Fibroblast of lung (primary cell): Measurements from ENCODE around the gene APOL3. TPM values are rescaled to one million over a fixed set of nuclear protein-coding genes. Genes with fewer than 3 reads are reported as not detected.
"Not testable (repeated sequence)": the region's sequence is repeated elsewhere in the genome, so short reads cannot be mapped to it uniquely, and the experiment has no call there.

Experiments
- DNase-seq, 2 donors: peaks; one replicate each; pipeline versions ENCODE4 v3.0.0 to v3.0.0-alpha.2; 2010; ENCODE audit warnings: low read depth in 2 of 2
- H2AFZ ChIP-seq: 2 replicates; pipeline ENCODE4 v1.5.1; 2012; ENCODE audit warnings: low read length, control low read depth, inconsistent platforms
- H3K27ac ChIP-seq: 2 replicates; pipeline ENCODE4 v1.5.1; 2011; ENCODE audit warnings: low read length, control low read depth; ENCODE audit not compliant: insufficient read depth
- H3K27me3 ChIP-seq: 2 replicates; pipeline ENCODE4 v1.5.1; 2011; ENCODE audit warnings: mild to moderate bottlenecking, low read length; ENCODE audit not compliant: control insufficient read depth, insufficient read depth
- H3K36me3 ChIP-seq: 2 replicates; pipeline ENCODE4 v1.5.1; 2011; ENCODE audit warnings: low read length; ENCODE audit not compliant: control insufficient read depth, insufficient read depth
- H3K4me1 ChIP-seq: 2 replicates; pipeline ENCODE4 v1.5.1; 2011; ENCODE audit warnings: low read length; ENCODE audit not compliant: control insufficient read depth, insufficient read depth; ENCODE audit errors: extremely low read depth
- H3K4me2 ChIP-seq: 2 replicates; pipeline ENCODE4 v1.5.1; 2011; ENCODE audit warnings: low read length, control low read depth; ENCODE audit not compliant: insufficient read depth; ENCODE audit errors: extremely low read depth
- H3K4me3 ChIP-seq, 4 experiments: fragments of 200-600 bp in 1 of 4; sonication (generic) in 1 of 4; replicated peaks in 1 of 4; 2 replicates each; pipeline ENCODE4 v1.5.1; 2011 to 2016; ENCODE audit warnings: low read length in 4 of 4, low read depth in 3 of 4, mild to moderate bottlenecking in 3 of 4, control low read depth in 2 of 4, inconsistent platforms in 1 of 4, mixed read lengths in 1 of 4; ENCODE audit not compliant: insufficient read depth in 1 of 4; ENCODE audit errors: control extremely low read depth in 1 of 4
- H3K79me2 ChIP-seq: 2 replicates; pipeline ENCODE4 v1.5.1; 2012; ENCODE audit warnings: mild to moderate bottlenecking, low read length, inconsistent platforms; ENCODE audit not compliant: control insufficient read depth, insufficient read depth
- H3K9ac ChIP-seq: 2 replicates; pipeline ENCODE4 v1.5.1; 2011; ENCODE audit warnings: mild to moderate bottlenecking, low read length, control low read depth; ENCODE audit not compliant: insufficient read depth
- H3K9me3 ChIP-seq: 2 replicates; pipeline ENCODE4 v1.5.1; 2012; ENCODE audit warnings: low read depth, low read length; ENCODE audit not compliant: control insufficient read depth, insufficient read depth
- H4K20me1 ChIP-seq: 2 replicates; pipeline ENCODE4 v1.5.1; 2011; ENCODE audit warnings: low read length; ENCODE audit not compliant: control insufficient read depth, insufficient read depth; ENCODE audit errors: extremely low read depth
- CTCF ChIP-seq, 2 donors: IDR thresholded peaks in 1 of 2; conservative IDR thresholded peaks in 1 of 2; 1 replicate in 1 of 2; 2 replicates in 1 of 2; pipeline ENCODE4 v1.5.1; 2011 to 2012; ENCODE audit warnings: low read length in 2 of 2, control low read depth in 1 of 2, inconsistent platforms in 1 of 2, low read depth in 1 of 2, mild to moderate bottlenecking in 1 of 2
- EZH2 ChIP-seq: IDR thresholded peaks from 2 replicates; pipeline ENCODE4 v1.5.1; 2012; ENCODE audit warnings: low read length, control low read depth, mild to moderate bottlenecking; ENCODE audit errors: missing control alignments
- polyA plus RNA-seq, 2 donors: library from polyadenylated mRNA; depleted of rRNA in 1 of 2; stranded (reverse) in 1 of 2; unstranded in 1 of 2; fragments of >200 nt; gene quantifications; 2 replicates each; pipeline ENCODE4 v1.2.1, GENCODE V29; 2011 to 2012; ENCODE audit warnings: missing spikeins in 1 of 2
- total RNA-seq: library from RNA; depleted of rRNA; stranded (reverse); fragments of >200 nt; gene quantifications from 2 replicates; pipeline ENCODE4 v1.2.1, GENCODE V29; 2014

APOL3 gene
- total and polyA plus RNA-seq, 2 donors (not counting 1 experiment from before 2014, with no cell fraction given): 22.5 to 42.3 TPM

DNA sequence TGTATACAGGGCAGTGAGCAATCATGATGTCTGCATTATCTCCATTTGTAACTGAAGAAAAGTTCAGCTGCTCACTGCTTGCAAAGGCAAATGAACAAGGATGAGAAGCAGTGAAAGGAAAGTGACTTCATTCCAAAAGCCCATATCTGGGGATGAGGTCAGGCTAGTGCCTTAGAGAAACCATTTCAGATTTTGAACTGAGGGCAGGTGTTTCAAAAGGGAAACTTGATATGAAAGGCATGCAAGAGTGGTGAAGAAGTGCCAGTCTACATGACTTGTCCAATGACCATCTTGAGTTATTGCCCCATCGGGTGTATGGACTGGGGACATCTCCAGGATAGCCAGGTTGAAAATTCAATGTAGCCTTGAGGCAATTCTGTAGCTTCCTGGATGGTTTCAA is 48.4 kb upstream of the APOL3 start:
- Histone ChIP-seq H2AFZ (no peak overlapping the region), H3K4me3 (no peak overlapping the region), H3K36me3 (no peaks in the 10 kb centered on the region)

GRCh38 chr22:36208162-36208765 is 47.7 kb upstream of the APOL3 start:
- no peak for DNase-seq
- no peak overlapping the region for H3K4me2 ChIP-seq
- no peak overlapping the region for H2AFZ ChIP-seq
- H3K4me1 ChIP-seq: no peaks in the 10 kb centered on the region
- no peak overlapping the region for H3K9ac ChIP-seq
- H3K79me2 ChIP-seq: no peaks in the 10 kb centered on the region
- no peak overlapping the region for H3K27ac ChIP-seq
- no peaks in the 10 kb centered on the region for H3K9me3 ChIP-seq
- H3K36me3 ChIP-seq: no peaks in the 10 kb centered on the region
- H4K20me1 ChIP-seq: no peaks in the 10 kb centered on the region
- H3K4me3 ChIP-seq: no peak overlapping the region
- H3K27me3 ChIP-seq: peaks cover 11% of the 10 kb centered on the region
- no peak for TF ChIP-seq EZH2

More for the DNA sequence above, 48.4 kb upstream of the APOL3 start:
- H3K4me2 ChIP-seq: no peak overlapping the region
- no peaks in the 10 kb centered on the region for H3K79me2 ChIP-seq
- H3K4me1 ChIP-seq: no peaks in the 10 kb centered on the region
- no peak overlapping the region for H3K27ac ChIP-seq
- no peaks in the 10 kb centered on the region for H4K20me1 ChIP-seq
- peaks cover 15% of the 10 kb centered on the region for H3K27me3 ChIP-seq
- no peak overlapping the region for H3K9ac ChIP-seq
- DNase-seq: no peak
- TF ChIP-seq EZH2: no peak
- no peak for TF ChIP-seq CTCF (conservative IDR thresholded peaks at IDR 0.05 in 1 of 2, IDR thresholded peaks at IDR 0.05 in 1 of 2; ENCODE audit: low read depth in 1 of 2, low read length in 2 of 2)
- H3K9me3 ChIP-seq: no peaks in the 10 kb centered on the region

DNA sequence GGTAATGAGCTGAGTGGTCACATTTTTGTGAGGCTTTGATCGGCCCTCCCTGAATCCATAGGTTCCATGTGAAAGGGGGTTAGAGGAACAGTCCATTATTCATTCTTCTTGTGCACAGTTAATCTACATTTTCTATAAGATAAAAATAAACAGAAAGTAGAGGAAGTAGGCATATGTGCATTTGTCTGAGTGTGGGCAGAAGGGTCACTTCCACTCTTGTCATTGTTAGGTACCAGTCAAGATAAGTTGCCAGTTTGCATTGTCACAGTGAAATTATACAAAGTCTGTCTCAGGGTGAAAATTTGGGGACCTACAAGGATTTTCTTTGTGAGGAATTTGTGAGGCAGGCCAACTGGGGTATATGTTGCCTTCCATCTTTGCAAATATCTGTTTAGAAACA is 45.7 kb upstream of the APOL3 start:
- Histone ChIP-seq H3K27me3 (peaks cover 3% of the 10 kb centered on the region), H3K9me3 (no peaks in the 10 kb centered on the region), H4K20me1 (no peaks in the 10 kb centered on the region), H3K9ac (no peak overlapping the region), H3K36me3 (no peaks in the 10 kb centered on the region), H3K4me2 (no peak overlapping the region), H3K4me1 (no peaks in the 10 kb centered on the region), H3K27ac (no peak overlapping the region), H3K79me2 (no peaks in the 10 kb centered on the region), H3K4me3 (no peak overlapping the region), H2AFZ (no peak overlapping the region)
- TF ChIP-seq CTCF (conservative IDR thresholded peaks at IDR 0.05 in 1 of 2, IDR thresholded peaks at IDR 0.05 in 1 of 2; ENCODE audit: low read depth in 1 of 2, low read length in 2 of 2) (no peak), EZH2 (no peak)
- no peak for DNase-seq

DNA sequence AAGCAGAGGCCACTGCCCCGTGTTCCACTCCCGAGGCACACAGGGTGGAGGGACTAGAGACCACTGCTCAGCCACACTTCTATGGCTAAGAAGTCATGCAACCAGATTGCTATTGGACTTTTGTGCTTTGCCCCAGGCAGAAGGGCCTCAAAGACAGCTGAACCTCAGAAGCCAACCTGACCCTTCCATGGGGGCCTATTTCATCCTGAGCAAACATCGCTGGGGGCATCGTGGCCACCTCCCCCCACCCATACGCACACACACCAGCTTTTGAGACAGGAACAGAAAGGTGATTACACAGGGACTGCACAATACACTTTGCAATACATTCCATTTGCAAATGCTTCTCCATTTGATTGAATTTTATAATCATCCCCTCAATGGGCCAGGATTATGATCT is 45.0 kb upstream of the APOL3 start:
- not testable (repeated sequence) for H3K27me3 ChIP-seq, H3K4me2 ChIP-seq, H2AFZ ChIP-seq, H3K9ac ChIP-seq, DNase-seq, H3K36me3 ChIP-seq, H3K9me3 ChIP-seq, H3K27ac ChIP-seq, H4K20me1 ChIP-seq, H3K4me1 ChIP-seq, H3K4me3 ChIP-seq, H3K79me2 ChIP-seq
